ENCODE results near the gene KMT2A.
"Not testable (repeated sequence)": the region's sequence is repeated elsewhere in the genome, so short reads cannot be mapped to it uniquely, and the experiment has no call there.

KMT2A gene

GRCh38 chr11:118435290-118435892 is 901 bp upstream of the KMT2A start:
- DNase-seq (ENCODE audit: low read depth), result peak; percentile 27

- DNase-seq (ENCODE audit: low read depth), result no peak
Observed at GRCh38 chr11:118436639-118437207, 431 bp downstream of the KMT2A start.

DNA sequence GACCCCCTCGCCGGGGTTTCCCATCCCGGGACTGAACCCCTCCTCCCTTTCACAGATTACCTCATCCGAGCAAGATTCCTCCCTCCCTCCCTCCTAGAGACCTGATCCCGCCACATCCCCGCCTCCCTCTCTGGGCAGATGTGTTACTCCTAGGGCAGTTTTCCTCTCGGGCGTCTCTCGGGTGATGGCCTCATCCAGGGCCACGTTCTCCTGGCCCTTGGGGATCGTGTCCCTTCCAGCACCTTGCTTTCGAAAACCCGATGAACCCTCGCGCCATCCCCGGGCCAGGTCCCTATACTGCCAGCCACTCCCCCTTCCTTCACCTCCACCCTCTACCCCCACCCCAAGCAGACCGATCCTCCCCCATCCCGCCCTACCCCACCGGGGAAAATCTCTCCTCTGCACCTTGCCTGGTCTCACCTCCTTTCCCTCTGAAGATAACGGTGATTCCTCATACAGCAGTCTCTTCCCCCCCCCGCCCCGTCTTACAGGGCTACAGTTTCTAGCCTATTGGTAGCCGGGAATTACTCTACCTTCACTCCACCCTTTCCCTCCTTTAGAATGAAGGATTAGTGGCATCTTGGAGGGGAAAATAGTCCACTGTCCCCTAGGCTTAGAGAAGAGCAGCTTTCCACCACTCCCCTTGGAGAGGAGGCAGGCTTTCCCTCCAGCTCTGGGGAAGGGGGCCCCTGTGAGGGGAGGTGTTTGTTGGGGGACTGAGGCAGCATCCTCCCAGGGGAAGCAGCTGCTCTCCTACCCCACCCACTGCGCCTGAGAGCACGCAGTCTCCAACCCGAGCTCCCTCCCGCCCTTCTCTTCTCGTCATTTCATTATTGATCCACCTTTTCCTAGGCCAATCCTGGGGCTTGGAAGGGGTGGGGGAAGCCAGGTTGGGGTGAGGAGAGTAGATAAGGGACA is 1.2 kb downstream of the KMT2A start:
- DNase-seq (ENCODE audit: low read depth), result peak; percentile 20

GRCh38 chr11:118438314-118438931 is 2.1 kb downstream of the KMT2A start:
- DNase-seq (ENCODE audit: low read depth), result peak; percentile 9

DNA sequence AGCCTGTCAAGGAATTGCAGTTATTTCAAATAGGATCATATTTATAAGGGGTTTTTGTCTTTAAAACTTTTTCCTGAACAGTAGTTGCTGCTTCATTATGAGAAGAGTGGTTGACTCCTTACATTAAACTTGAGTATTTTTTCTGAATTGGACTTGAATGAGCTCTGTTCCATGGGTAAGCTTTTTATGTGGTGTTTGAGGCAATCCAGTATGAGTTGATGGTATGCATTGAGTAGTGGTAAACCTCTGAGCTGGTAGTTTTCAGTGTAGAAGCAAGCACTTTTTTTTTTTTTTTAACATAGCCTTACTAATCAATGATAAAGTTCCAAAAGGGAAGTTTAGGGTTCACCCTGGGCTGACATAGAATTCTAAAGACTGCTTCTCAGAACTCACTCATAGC is 3.4 kb downstream of the KMT2A start:
- no peak for DNase-seq (ENCODE audit: low read depth)

DNA sequence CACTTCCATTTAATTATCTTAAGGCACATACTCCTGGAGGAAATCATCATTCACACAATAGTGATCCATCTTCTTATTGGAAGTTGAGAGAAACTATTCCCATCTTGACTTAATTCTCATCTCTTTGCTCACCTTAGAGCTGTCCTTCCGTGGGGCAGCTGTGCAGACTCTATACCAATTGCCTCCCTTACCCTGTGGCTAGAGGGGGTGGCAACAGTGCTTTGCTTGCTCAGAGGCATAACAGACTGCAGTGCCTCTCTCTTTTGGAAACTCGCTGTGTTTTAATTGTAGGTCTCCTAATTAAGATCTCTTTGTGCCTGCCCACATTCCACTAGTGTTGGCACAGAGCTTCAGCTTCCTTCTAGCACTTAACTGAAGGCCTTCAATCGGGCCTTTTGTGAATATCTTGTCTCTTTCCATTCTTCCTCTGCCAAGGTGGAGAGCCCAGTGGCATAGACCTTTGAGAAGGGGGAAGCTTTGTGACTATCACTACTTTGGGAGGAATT is 5.5 kb downstream of the KMT2A start:
- DNase-seq (ENCODE audit: low read depth), result no peak

DNA sequence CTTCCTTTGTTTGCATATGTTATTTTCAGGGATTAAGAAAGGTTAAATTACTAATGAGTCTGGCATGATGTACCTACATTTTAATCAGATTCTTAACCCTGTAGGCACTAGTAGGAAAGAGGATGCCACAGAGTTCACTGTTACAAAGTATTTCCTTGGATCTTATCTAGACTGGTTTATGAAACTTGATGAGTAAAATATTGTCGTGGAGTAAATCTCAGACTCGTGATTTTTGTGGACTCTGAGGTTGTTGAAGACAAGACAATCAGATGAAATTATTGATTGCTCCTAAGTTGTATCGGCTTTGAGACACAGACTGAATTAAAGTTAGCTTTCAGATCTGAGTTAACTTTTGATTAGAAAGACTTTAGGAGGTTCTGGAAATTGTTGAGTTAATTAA is 6.0 kb downstream of the KMT2A start:
- DNase-seq (ENCODE audit: low read depth), result no peak

DNA sequence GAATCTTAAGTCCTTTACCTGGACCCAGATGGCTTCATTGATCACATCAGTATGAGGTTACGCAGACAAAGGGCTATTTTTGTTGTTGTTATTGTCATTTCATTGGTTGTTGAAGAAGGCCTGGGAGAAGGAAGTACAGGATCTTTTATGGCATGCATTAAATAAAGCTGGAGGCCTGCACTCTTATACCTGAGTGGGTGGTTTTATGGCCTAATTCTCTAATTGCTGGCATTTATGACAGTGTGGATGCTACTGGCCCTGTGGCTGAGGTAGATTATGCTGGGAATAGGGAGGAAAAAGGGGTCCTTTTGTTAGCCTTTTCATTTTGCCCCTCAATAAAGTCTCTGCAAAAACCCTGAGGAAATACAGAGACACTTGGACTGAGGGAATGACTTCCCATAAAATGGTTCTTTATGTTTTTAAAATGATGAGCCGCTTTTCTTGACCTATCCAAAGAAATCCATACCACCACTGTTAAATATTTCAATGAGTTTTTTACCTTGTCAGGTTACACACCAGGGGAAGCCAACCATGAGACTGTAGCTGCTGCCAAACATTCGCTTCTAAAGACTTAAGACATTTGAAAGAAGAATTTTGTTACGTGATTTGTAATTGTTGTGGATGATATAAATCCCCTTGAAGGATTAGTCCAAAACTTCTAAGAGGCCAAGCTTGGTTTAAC is 6.8 kb downstream of the KMT2A start:
- DNase-seq (ENCODE audit: low read depth), result no peak

DNA sequence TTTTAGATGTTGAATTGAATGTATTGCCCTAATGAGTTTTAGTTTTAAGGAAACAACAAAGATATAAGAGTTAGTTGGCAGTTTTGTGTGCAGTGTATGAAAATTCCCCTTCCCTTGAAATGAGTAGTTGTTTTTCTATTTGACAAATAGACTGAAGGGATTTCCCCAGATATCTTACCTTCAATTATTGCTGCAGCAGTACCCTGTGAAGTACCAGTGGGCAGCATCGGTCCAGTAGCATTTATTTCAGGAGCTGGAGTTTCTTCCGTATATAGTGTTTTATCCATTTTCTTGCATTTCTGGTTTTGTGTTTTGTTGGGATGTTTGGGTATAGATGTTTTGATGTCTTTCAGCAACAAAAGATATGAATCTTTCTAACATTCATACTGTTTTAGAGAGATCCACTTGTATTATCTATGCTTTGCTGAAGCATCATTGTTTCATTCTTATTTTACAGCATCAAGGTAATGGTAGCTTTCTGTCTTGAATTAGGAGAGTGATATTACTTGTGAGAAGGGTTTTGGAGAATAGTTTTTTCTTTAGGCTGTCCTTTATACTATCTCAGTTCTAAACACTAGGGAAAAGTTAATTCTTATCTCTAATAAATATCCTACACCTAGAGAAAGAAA is 7.4 kb downstream of the KMT2A start:
- no peak for DNase-seq (ENCODE audit: low read depth)

GRCh38 chr11:118447423-118447822 is 11.1 kb downstream of the KMT2A start:
- DNase-seq (ENCODE audit: low read depth), result no peak

GRCh38 chr11:118448294-118448693 is 12.0 kb downstream of the KMT2A start:
- no peak for DNase-seq (ENCODE audit: low read depth)

GRCh38 chr11:118449316-118449918 is 13.1 kb downstream of the KMT2A start:
- DNase-seq (ENCODE audit: low read depth), result no peak

GRCh38 chr11:118450451-118450850 is 14.2 kb downstream of the KMT2A start:
- DNase-seq (ENCODE audit: low read depth), result no peak

DNA sequence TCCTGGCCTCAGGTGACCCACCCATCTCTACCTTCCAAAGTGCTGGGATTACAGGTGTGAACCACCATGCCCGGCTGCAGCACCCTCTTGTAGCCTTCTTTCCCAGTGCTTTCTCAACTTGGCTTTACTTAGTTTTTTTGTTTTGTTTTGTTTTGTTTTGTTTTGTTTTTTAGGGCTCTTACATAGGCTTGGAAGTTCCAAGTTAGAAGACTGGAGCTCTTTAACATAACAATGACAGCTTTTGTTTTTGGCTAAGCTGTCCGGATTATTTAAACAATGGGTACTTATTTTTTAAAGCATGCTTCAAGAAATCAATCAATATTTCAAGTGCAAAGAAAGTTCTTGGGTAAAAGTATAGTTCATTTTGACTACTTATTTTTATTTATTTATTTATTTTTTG is 25.9 kb downstream of the KMT2A start:
- no peak for DNase-seq (ENCODE audit: low read depth)

DNA sequence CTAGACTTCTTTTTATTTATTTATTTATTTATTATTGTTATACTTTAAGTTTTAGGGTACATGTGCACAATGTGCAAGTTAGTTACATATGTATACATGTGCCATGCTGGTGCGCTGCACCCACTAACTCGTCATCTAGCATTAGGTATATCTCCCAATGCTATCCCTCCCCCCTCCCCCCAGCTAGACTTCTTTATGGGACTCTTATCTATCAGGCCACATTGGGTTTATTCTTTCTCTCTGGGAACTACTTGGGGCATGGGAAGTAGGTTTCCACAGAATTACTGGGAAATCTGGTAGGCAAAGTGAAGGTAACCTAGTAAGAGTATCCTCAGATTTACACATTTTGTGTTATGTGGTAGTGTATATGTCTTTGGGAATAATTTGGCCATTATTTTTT is 32.7 kb downstream of the KMT2A start:
- not testable (repeated sequence) for DNase-seq (ENCODE audit: low read depth)

DNA sequence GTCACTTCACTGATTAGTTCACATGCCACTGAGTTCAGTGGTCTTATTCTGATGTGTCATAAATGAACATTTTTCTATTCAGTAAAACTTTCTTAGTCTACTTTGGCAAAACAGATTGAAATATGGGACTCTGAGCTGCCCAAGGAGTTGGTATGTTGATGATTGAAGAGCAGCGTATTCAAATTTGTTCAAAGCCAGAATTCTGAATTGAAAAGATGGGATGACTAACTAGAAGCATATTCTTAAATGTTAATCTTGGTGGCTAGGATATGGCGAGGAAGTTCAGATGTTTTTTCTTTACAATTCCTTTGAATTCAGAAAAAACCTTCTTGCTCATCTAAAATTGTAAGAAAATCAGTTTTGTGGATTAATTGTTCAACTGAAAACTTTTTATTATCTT is 34.7 kb downstream of the KMT2A start:
- no peak for DNase-seq (ENCODE audit: low read depth)

DNA sequence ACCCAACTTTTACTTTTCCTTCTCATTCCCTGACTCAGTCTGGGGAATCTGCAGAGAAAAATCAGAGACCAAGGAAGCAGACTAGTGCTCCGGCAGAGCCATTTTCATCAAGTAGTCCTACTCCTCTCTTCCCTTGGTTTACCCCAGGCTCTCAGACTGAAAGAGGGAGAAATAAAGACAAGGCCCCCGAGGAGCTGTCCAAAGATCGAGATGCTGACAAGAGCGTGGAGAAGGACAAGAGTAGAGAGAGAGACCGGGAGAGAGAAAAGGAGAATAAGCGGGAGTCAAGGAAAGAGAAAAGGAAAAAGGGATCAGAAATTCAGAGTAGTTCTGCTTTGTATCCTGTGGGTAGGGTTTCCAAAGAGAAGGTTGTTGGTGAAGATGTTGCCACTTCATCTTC is 37.2 kb downstream of the KMT2A start:
- DNase-seq (ENCODE audit: low read depth), result no peak

- DNase-seq (ENCODE audit: low read depth), result no peak
Observed at GRCh38 chr11:118476676-118477075, 40.4 kb downstream of the KMT2A start.

DNA sequence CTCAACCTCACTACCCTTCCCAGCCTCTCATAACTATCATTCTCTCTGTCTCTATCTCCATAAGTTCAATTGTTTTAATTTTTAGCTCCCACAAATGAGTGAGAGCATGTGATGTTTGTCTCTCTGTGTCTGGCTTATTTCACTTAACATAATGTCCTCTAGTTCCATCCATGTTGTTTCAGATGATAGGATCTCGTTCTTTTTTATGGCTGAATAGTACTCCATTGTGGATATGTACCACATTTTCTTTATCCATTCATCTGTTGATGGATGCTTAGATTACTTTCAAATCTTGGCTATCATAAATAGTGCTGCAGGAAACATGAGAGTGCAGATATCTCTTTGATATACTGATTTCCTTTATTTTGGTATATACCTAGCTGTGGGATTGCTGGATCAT is 44.9 kb downstream of the KMT2A start:
- not testable (repeated sequence) for DNase-seq (ENCODE audit: low read depth)

GRCh38 chr11:118484405-118484804 is 48.1 kb downstream of the KMT2A start:
- no peak for DNase-seq (ENCODE audit: low read depth)

DNA sequence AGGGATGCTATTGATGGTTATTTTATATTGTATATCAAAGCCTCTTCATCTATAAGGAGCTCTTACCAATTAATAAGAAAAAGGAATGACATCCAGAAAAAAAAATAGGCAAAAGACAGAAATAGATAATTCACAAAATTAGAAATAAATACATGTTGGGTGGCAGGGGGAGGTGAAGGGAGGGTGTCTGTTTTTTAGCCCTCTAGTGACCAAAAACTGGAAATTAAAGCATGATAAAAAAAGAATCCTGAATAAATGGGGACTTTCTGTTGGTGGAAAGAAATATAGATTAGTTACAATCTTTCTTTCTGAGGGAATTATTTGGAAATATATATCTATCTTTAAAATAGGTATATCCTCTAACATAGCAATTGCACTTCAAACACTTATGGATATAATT is 49.0 kb downstream of the KMT2A start:
- DNase-seq (ENCODE audit: low read depth), result no peak
